OCI-LY7 (cell line): ENCODE results near the gene TXNDC12. TPM values are rescaled to one million over a fixed set of nuclear protein-coding genes. Genes with fewer than 3 reads are reported as not detected.
A peak's percentile ranks its signal among the peaks of the same experiment; 100 is the strongest.

Experiments
- BruUV-seq: library from RNA; stranded (reverse); fragments of 400-500 nt; replicated peaks from 2 replicates; lab custom pipeline; 2021; lab: Mats Ljungman, UMichigan
- CTCF ChIA-PET: fragments of 300-600 bp; sonication (Branson Sonifier 250); formaldehyde crosslinking; loops from one replicate; lab custom pipeline; 2022; ENCODE audit warnings: antibody characterized with exemption; ENCODE audit not compliant: unreplicated experiment; lab: Charles Lee
- POLR2A ChIA-PET: fragments of 300-600 bp; sonication (Branson Sonifier 250); formaldehyde crosslinking; loops from one replicate; lab custom pipeline; 2022; ENCODE audit warnings: antibody characterized with exemption; lab: Charles Lee
- DNase-seq: peaks from one replicate; pipeline ENCODE4 v3.0.0-alpha.2; 2015; ENCODE audit warnings: low spot score
- H2AFZ ChIP-seq: fragments of 200-600 bp; sonication (generic), shearing (Covaris generic); 2 replicates; pipeline ENCODE4 v1.6.1; 2014; ENCODE audit warnings: mild to moderate bottlenecking, antibody characterized with exemption, low read length, moderate library complexity
- H3K27ac ChIP-seq: fragments of 200-600 bp; sonication (generic); 2 replicates; pipeline ENCODE4 v1.5.1; 2014; ENCODE audit warnings: mixed run types, low read depth, mild to moderate bottlenecking, moderate library complexity, low read length, inconsistent platforms; ENCODE audit not compliant: poor library complexity, severe bottlenecking
- H3K36me3 ChIP-seq: fragments of 200-600 bp; sonication (generic); 2 replicates; pipeline ENCODE4 v1.6.1; 2014; ENCODE audit warnings: mild to moderate bottlenecking, antibody characterized with exemption, low read length, moderate library complexity, mixed read lengths; ENCODE audit not compliant: insufficient read depth
- H3K4me1 ChIP-seq: fragments of 200-600 bp; sonication (generic); 2 replicates; pipeline ENCODE4 v1.5.1; 2014; ENCODE audit warnings: mild to moderate bottlenecking, low read length; ENCODE audit not compliant: insufficient read depth, poor library complexity, severe bottlenecking
- H3K4me2 ChIP-seq: fragments of 200-600 bp; sonication (generic); 2 replicates; pipeline ENCODE4 v1.6.1; 2014; ENCODE audit warnings: mild to moderate bottlenecking, low read length
- H3K4me3 ChIP-seq: fragments of 200-600 bp; sonication (generic); 2 replicates; pipeline ENCODE4 v1.5.1; 2014; ENCODE audit warnings: mild to moderate bottlenecking, low read depth, low read length; ENCODE audit not compliant: poor library complexity, severe bottlenecking
- H3K79me2 ChIP-seq: fragments of 200-600 bp; sonication (generic); 2 replicates; pipeline ENCODE4 v1.6.1; 2016; ENCODE audit warnings: low read depth, mild to moderate bottlenecking, low read length, moderate library complexity, mixed read lengths; ENCODE audit not compliant: insufficient read depth
- H3K9me2 ChIP-seq: fragments of 200-600 bp; sonication (generic); 2 replicates; pipeline ENCODE4 v1.6.1; 2016; ENCODE audit warnings: mild to moderate bottlenecking, low read length, mixed read lengths; ENCODE audit not compliant: insufficient read depth
- H3K9me3 ChIP-seq: fragments of 200-600 bp; sonication (generic); 2 replicates; pipeline ENCODE4 v1.6.1; 2014; ENCODE audit warnings: mild to moderate bottlenecking, mixed run types, low read length, mixed read lengths
- H4K20me1 ChIP-seq: fragments of 200-600 bp; sonication (generic); 2 replicates; pipeline ENCODE4 v1.6.1; 2014; ENCODE audit warnings: mild to moderate bottlenecking, antibody characterized with exemption, low read length, moderate library complexity, mixed read lengths; ENCODE audit not compliant: insufficient read depth
- CTCF ChIP-seq: fragments of 200-600 bp; sonication (generic); conservative IDR thresholded peaks from 2 replicates; pipeline ENCODE4 v1.5.1; 2014; ENCODE audit warnings: mild to moderate bottlenecking, antibody characterized with exemption, low read length, moderate library complexity, mixed read lengths
- EZH2phosphoT487 ChIP-seq: fragments of 200-600 bp; sonication (generic); IDR thresholded peaks from 2 replicates; pipeline ENCODE4 v1.6.1; 2018; ENCODE audit warnings: low read depth, borderline replicate concordance, mild to moderate bottlenecking, mixed run types, antibody characterized with exemption, low read length, moderate library complexity, mixed read lengths
- intact Hi-C: fragments of 100-400 bp; cut with micrococcal nuclease; formaldehyde crosslinking; loops from one replicate; pipeline ENCODE4 v1.10.0; 2022; ENCODE audit not compliant: unreplicated experiment
- total RNA-seq, 2 experiments: library from RNA; depleted of rRNA in 1 of 2; stranded (reverse); fragments of >200 nt in 1 of 2; shearing (Covaris generic) in 1 of 2; gene quantifications; 2 replicates each; pipeline ENCODE4 v1.2.3, GENCODE V29; 2014 to 2022

Gene TXNDC12
- total RNA-seq, 2 experiments from 2014 or later = 26.6 to 40.5 TPM

- ChIA-PET CTCF (no interaction called here), POLR2A (interaction anchor here (0.6 kb wide), 1 partner anchor 9 kb away, joined by 3 read pairs; no protein-coding TSS in a partner anchor)
- intact Hi-C loops = no loop called here
- Histone ChIP-seq H3K36me3 (no peaks in the 10 kb centered on the region), H3K9me2 (no peaks in the 10 kb centered on the region), H3K4me1 (no peaks in the 10 kb centered on the region), H3K4me2 (peak overlapping the region; percentile 42; the same call in 1 of the 2 replicates), H2AFZ (no peak overlapping the region), H3K79me2 (no peaks in the 10 kb centered on the region), H4K20me1 (no peaks in the 10 kb centered on the region), H3K4me3 (peak overlapping the region; percentile 43), H3K27ac (no peak overlapping the region), H3K9me3 (no peaks in the 10 kb centered on the region)
- BruUV-seq = no TSS peak
- TF ChIP-seq EZH2phosphoT487 = no peak
- no peak for TF ChIP-seq CTCF
- no peak for DNase-seq
Measured at GRCh38 chr1:51989582-51990477, 65.2 kb downstream of the TXNDC12 start.

- Histone ChIP-seq H4K20me1 (no peaks in the 10 kb centered on the region), H3K4me3 (no peak overlapping the region), H3K9me2 (no peaks in the 10 kb centered on the region), H3K36me3 (no peaks in the 10 kb centered on the region), H2AFZ (no peak overlapping the region), H3K4me2 (no peak overlapping the region), H3K4me1 (no peaks in the 10 kb centered on the region), H3K79me2 (no peaks in the 10 kb centered on the region), H3K27ac (no peak overlapping the region), H3K9me3 (no peaks in the 10 kb centered on the region)
- no peak for TF ChIP-seq CTCF
- no peak for TF ChIP-seq EZH2phosphoT487
- BruUV-seq = no TSS peak
- ChIA-PET POLR2A (no interaction called here), CTCF (interaction anchor here (0.5 kb wide), 1 partner anchor 91 kb away, joined by 6 read pairs; no protein-coding TSS in a partner anchor)
- intact Hi-C loops = no loop called here
- no peak for DNase-seq
Measured at GRCh38 chr1:51988254-51988653, 66.7 kb downstream of the TXNDC12 start.

- H3K9me2 ChIP-seq = no peaks in the 10 kb centered on the region
- CTCF ChIA-PET = no interaction called here
Measured at GRCh38 chr1:51986718-51987117, 68.3 kb downstream of the TXNDC12 start.

More at GRCh38 chr1:51986718-51987117, 68.3 kb downstream of the TXNDC12 start:
- intact Hi-C loops = no loop called here
- POLR2A ChIA-PET = interaction anchor here (0.6 kb wide), 1 partner anchor 34 kb away, joined by 3 read pairs; no protein-coding TSS in a partner anchor
- no peaks in the 10 kb centered on the region for H3K9me3 ChIP-seq
- no peaks in the 10 kb centered on the region for H3K4me1 ChIP-seq
- H4K20me1 ChIP-seq = no peaks in the 10 kb centered on the region
- no peak for DNase-seq
- TF ChIP-seq EZH2phosphoT487 (no peak), CTCF (no peak)
- no peak overlapping the region for H3K4me2 ChIP-seq
- H3K36me3 ChIP-seq = no peaks in the 10 kb centered on the region
- BruUV-seq = no TSS peak
- H3K79me2 ChIP-seq = no peaks in the 10 kb centered on the region
- H3K4me3 ChIP-seq = no peak overlapping the region
- H3K27ac ChIP-seq = no peak overlapping the region
- no peak overlapping the region for H2AFZ ChIP-seq
